HG03108 (cell line): ENCODE data around the gene UBAC2.
A peak's percentile ranks its signal among the peaks of the same experiment; 100 is the strongest.
"Not testable (repeated sequence)": the region's sequence is repeated elsewhere in the genome, so short reads cannot be mapped to it uniquely, and the experiment has no call there.

Source experiments
- ATAC-seq: cut with Tn5 transposase; IDR thresholded peaks from one replicate; pipeline ENCODE4 v1.9.1; 2021; ENCODE audit warnings: moderate library complexity; ENCODE audit not compliant: unreplicated experiment

UBAC2 gene

GRCh38 chr13:99409461-99410083 is 208.9 kb downstream of the UBAC2 start:
- ATAC-seq: not testable (repeated sequence)

- not testable (repeated sequence) for ATAC-seq
Observed at GRCh38 chr13:99410646-99411475, 210.2 kb downstream of the UBAC2 start.

GRCh38 chr13:99412856-99413255 is 212.2 kb downstream of the UBAC2 start:
- no peak for ATAC-seq

GRCh38 chr13:99414048-99414995 is 213.7 kb downstream of the UBAC2 start:
- ATAC-seq: no peak

- no peak for ATAC-seq
Observed at GRCh38 chr13:99415014-99415650, 214.5 kb downstream of the UBAC2 start.

GRCh38 chr13:99415851-99416331 is 215.2 kb downstream of the UBAC2 start:
- ATAC-seq: no peak

GRCh38 chr13:99416411-99417121 is 215.9 kb downstream of the UBAC2 start:
- ATAC-seq: no peak

- no peak for ATAC-seq
Observed at GRCh38 chr13:99417201-99418102, 216.8 kb downstream of the UBAC2 start.

- ATAC-seq: no peak
Observed at GRCh38 chr13:99418103-99418842, 217.6 kb downstream of the UBAC2 start.

GRCh38 chr13:99418843-99419140 is 218.1 kb downstream of the UBAC2 start:
- ATAC-seq: no peak

GRCh38 chr13:99419591-99420243 is 219.1 kb downstream of the UBAC2 start:
- no peak for ATAC-seq

- ATAC-seq: no peak
Observed at GRCh38 chr13:99421271-99421670, 220.6 kb downstream of the UBAC2 start.

GRCh38 chr13:99421758-99422585 is 221.3 kb downstream of the UBAC2 start:
- no peak for ATAC-seq

GRCh38 chr13:99422586-99423220 is 222.0 kb downstream of the UBAC2 start:
- no peak for ATAC-seq

GRCh38 chr13:99425485-99426341 is 225.1 kb downstream of the UBAC2 start:
- ATAC-seq: peak; percentile 79

GRCh38 chr13:99426426-99426825 is 225.8 kb downstream of the UBAC2 start:
- no peak for ATAC-seq
